ENCODE data around the gene ANKS3.

Gene ANKS3

DNA sequence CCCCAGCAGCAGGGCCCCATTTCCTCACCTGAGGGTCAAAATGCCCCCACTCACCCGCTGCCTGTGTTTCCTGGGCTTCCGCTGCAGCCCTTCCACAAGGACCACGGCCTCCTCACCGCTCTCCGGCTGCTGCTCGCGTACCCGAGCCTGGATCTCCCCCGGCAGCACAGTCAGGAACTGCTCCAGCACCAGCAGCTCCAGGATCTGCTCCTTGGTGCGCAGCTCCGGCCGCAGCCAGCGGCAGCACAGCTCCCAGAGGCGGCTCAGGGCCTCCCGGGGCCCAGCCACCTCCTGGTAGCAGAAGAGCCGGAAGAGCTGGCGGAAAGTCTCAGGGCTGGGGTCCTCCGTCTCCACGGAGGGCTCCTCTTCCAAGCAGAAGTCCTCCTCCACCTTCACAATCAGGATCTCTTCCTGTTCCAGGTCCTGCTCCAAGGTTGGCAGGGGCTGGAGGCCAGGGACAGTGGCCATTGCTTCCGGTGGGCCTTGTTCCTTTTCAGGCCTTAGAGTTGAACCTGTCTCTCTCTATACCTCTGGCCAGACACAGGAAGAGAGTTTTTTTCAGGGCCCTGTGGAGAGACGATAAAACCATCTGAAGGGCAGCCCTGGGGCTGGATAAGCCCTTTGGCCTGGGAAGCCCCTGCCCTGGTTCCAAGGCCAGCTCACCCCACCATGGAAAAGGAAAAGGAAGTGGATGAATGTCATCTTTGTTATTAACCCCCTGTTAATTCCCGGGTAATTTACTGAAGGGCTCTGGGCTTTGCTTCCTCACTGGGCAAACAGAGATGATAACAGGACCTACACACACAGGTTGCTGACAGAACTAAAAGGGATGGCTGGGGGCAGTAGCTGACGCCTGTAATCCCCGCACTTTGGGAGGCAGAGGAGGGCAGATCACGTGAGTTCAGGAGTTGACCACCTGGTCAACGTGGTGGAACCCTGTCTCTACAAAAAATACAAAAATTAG lies 31.7 kb upstream of the ANKS3 start:
- Mint-ChIP-seq H3K36me3 (peaks cover 28% of the 10 kb centered on the region), H3K4me1 (peaks cover 44% of the 10 kb centered on the region), H3K4me3 (peak overlapping the region; percentile 95), H3K27ac (peak overlapping the region; percentile 84), H3K27me3 (no peaks in the 10 kb centered on the region), H3K9me3 (no peaks in the 10 kb centered on the region)
- no peak for ATAC-seq

DNA sequence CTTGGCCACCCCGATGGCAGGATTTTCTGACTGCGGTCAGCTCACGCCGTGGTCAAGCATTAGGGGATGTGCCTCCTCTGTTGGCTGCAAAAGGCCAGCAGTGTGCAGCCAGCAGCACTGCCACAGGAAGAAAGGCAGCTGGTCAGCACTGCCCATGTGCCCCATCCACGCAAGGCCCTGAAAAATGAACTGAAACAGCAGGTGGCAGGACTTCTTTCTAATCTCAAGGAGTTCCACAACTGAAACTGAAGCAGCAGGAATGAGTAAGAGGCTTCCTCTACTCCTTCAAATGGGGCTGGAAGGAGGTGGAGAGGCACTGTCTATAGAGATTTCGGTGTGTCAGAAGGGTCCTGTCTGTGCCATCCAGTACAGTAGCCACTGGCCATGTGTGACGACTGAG lies 29.7 kb upstream of the ANKS3 start:
- Mint-ChIP-seq H3K27me3 (no peaks in the 10 kb centered on the region), H3K36me3 (peaks cover 42% of the 10 kb centered on the region), H3K9me3 (no peaks in the 10 kb centered on the region), H3K4me1 (peaks cover 43% of the 10 kb centered on the region), H3K27ac (no peak overlapping the region), H3K4me3 (no peak overlapping the region)
- no peak for ATAC-seq

DNA sequence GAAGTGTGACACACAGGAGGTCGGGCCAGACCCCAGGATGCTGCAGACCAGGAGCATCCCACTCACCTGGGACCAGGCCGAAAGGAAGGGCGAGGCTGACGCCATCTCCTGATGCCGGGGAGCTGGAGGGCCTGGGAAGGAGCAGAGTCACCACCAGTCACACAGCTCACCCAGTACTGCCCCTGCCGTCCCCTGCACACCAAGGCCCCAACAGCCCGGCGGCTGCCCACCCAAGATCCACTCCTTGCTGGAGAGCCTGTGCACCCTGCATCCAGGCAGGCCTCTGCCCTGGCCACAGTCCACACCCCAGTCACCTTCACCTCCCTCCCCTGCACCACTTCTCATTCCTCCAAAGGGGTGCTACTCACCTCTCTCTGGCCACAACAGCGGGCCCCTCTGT lies 28.1 kb upstream of the ANKS3 start:
- peaks cover 27% of the 10 kb centered on the region for H3K4me1 Mint-ChIP-seq
- H3K4me3 Mint-ChIP-seq, result no peak overlapping the region
- H3K36me3 Mint-ChIP-seq, result peaks cover 52% of the 10 kb centered on the region
- no peak overlapping the region for H3K27ac Mint-ChIP-seq
- no peaks in the 10 kb centered on the region for H3K9me3 Mint-ChIP-seq
- no peaks in the 10 kb centered on the region for H3K27me3 Mint-ChIP-seq
- no peak for ATAC-seq

DNA sequence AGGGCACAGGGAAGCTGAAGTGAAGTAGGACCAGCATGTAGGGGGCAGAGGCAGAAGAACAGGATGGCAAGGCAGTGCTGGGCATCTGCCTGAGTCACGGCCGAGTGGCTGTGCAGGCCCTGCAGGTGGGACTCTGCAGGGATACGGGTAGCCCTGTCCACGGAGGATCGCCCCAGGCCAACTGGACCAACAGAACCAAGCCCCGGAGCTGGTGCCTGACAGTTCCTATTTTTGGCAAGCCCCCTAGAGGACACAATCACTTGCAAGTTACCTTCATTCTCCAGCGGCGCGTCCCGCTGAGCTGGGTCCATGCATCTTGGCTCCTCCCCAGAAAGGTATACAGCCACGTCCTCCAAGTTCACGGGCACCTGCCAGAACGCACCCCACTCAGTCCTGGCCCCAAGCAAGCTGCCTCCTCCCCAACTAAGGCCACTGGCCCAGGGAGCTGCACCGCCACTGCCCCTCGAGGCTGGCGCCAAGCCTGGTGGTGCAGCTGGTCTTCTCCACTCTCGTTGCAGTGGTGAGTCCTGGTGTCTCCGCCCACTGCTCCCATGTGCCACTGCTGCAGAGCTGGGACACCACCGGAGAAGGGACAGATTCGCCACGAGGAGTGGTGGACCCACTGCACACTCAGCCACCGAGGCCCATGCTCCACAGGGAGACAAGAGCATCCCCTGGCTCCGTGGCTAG lies 26.3 kb upstream of the ANKS3 start:
- ATAC-seq, result no peak
- H3K36me3 Mint-ChIP-seq, result peaks cover 60% of the 10 kb centered on the region
- no peaks in the 10 kb centered on the region for H3K9me3 Mint-ChIP-seq
- no peak overlapping the region for H3K4me3 Mint-ChIP-seq
- H3K27ac Mint-ChIP-seq, result no peak overlapping the region
- H3K4me1 Mint-ChIP-seq, result peaks cover 13% of the 10 kb centered on the region
- no peaks in the 10 kb centered on the region for H3K27me3 Mint-ChIP-seq

DNA sequence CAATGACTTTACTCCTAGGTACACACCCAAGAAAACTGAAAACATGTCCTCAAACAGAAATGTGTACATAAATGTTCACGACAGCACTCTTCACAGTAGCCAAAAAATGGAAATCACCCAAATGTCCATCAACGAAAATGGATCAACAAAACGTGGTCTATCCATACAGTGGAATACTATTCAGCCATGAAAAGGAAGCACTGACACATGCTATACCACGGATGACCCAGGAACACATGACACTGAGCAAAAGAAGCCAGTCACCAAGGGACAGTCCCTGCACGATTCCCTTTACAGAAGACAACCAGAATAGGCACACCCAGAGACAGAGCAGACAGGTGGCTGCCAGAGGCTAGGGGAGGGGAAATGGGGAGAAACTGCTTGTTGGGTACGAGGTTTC lies 21.6 kb upstream of the ANKS3 start:
- Mint-ChIP-seq H3K9me3 (no peaks in the 10 kb centered on the region), H3K4me1 (peaks cover 6% of the 10 kb centered on the region), H3K4me3 (no peak overlapping the region), H3K27ac (no peak overlapping the region), H3K36me3 (peaks cover 54% of the 10 kb centered on the region), H3K27me3 (no peaks in the 10 kb centered on the region)
- ATAC-seq, result no peak

DNA sequence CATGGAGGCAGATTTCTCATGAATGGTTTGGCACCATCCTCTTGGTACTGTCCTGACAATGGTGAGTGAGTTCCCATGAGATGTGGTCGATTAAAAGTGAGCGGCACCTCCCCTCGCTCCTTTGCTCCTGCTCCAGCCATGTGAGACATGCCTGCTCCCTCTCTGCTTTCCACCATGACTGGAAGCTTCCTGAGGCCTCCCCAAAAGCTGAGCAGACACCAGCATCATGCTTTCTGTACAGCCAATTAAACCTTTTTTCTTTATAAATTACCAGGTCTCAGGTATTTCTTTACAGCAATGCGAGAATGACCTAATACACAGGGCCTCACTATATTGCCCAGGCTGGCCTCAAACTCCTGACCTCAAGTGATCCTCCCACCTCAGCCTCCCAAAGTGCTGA lies 20.8 kb upstream of the ANKS3 start:
- H3K27ac Mint-ChIP-seq, result no peak overlapping the region
- peaks cover 46% of the 10 kb centered on the region for H3K36me3 Mint-ChIP-seq
- no peaks in the 10 kb centered on the region for H3K9me3 Mint-ChIP-seq
- peaks cover 3% of the 10 kb centered on the region for H3K4me1 Mint-ChIP-seq
- H3K4me3 Mint-ChIP-seq, result no peak overlapping the region
- ATAC-seq, result no peak
- no peaks in the 10 kb centered on the region for H3K27me3 Mint-ChIP-seq

DNA sequence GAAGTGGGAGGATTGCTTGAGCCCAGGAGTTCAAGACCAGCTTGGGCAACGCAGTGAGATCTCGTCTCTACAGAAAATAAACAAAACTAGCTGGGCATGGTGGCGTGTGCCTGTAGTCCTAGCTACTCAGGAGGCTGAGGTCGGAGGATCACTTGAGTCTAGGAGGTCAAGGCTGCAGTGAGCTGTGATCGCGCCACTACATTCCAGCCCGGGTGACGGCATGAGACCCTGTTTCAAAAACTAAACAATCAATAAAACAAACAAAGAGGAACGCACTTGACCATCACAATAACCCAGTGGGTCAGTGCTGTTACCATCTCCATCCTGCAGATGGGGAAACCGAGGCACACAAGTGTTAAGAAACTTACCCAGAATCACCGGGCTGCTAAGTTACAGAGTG lies 19.2 kb upstream of the ANKS3 start:
- no peak overlapping the region for H3K4me3 Mint-ChIP-seq
- H3K4me1 Mint-ChIP-seq, result peaks cover 13% of the 10 kb centered on the region
- no peak for ATAC-seq
- H3K27me3 Mint-ChIP-seq, result no peaks in the 10 kb centered on the region
- peaks cover 35% of the 10 kb centered on the region for H3K36me3 Mint-ChIP-seq
- no peak overlapping the region for H3K27ac Mint-ChIP-seq
- H3K9me3 Mint-ChIP-seq, result no peaks in the 10 kb centered on the region

DNA sequence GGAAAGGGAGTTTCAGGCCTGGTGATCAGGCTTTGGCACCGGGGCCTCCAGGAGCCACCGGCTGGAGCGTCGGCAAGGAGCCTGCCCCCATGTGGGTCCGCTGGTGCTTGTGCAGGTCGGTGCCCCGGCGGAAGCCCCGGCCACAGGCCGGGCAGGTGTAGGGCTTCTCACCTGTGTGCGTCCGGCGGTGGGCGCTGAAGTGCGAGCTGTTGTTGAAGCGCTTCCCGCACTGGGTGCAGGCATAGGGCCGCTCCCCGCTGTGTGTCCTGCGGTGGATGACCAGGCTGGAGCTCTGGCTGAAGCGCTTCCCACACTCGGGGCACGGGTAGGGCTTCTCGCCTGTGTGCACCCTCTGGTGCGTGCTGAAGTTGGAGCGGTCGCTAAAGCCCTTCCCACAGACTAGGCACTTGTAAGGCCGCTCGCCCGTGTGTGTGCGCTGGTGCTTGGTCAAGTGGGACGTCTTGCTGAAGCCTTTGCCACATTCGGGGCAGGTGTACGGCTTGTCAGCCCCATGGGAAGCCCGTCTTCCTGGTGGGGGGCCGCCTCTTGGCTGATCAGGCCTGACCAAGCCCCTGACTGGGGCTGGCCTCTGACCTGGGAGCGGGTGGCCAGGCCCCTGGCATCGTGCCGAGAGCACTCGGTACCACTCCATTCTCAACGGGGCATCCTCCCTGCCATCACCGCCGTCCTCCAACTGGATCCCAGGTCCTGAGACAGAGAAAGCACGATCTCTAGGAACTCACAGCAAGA lies 18.5 kb upstream of the ANKS3 start:
- no peaks in the 10 kb centered on the region for H3K9me3 Mint-ChIP-seq
- no peak overlapping the region for H3K27ac Mint-ChIP-seq
- ATAC-seq, result no peak
- no peaks in the 10 kb centered on the region for H3K27me3 Mint-ChIP-seq
- no peak overlapping the region for H3K4me3 Mint-ChIP-seq
- H3K4me1 Mint-ChIP-seq, result peaks cover 20% of the 10 kb centered on the region
- peaks cover 31% of the 10 kb centered on the region for H3K36me3 Mint-ChIP-seq

DNA sequence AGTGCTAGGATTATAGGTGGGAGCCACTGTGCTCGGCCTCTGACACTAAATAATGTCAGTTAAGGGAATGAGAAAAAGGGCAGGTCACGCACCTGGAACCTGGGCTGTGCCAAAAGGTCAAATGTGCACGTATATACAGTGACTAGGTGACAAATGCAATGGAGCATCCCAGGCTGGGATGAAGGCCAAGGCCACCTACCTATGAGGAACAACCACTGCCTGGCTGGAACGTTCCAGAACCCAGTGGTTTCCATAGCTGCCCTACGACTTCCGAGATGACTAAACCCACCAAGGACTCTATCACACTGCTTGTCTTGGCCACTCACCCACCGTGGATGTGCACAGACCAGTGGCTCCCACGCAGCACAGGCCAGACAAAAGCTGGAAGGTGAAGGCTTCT lies 16.8 kb upstream of the ANKS3 start:
- Mint-ChIP-seq H3K27ac (no peak overlapping the region), H3K27me3 (no peaks in the 10 kb centered on the region), H3K9me3 (no peaks in the 10 kb centered on the region), H3K4me1 (peaks cover 28% of the 10 kb centered on the region), H3K36me3 (peaks cover 28% of the 10 kb centered on the region), H3K4me3 (no peak overlapping the region)
- no peak for ATAC-seq

DNA sequence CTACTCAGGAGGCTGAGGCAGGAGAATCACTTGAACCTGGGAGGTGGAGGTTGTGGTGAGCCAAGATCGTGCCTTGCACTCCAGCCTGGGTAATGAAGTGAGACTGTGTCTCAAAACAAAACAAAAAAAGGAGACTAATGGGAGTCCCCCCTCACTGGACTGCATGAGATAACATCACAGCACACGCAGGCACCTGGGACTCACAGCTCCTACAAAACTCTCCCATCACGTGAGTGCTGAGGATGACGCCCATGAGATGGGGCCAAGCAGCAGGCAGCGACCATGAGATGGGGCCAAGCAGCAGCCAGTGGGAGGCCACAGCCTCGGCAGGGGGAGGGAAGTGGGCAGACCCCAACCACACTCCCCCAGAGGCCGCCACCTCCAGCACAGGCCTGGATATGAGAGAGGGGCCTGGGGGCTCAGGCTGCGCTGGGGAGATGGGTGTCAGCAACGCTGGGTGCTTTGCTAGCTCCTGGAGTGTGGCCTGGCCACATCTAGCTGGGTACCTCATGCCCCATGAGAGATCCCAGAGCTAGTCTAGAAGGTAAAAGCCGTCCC lies 15.7 kb upstream of the ANKS3 start:
- Mint-ChIP-seq H3K4me1 (peaks cover 28% of the 10 kb centered on the region), H3K4me3 (no peak overlapping the region), H3K36me3 (peaks cover 17% of the 10 kb centered on the region), H3K9me3 (no peaks in the 10 kb centered on the region), H3K27me3 (no peaks in the 10 kb centered on the region), H3K27ac (no peak overlapping the region)
- ATAC-seq, result peak; percentile 31

DNA sequence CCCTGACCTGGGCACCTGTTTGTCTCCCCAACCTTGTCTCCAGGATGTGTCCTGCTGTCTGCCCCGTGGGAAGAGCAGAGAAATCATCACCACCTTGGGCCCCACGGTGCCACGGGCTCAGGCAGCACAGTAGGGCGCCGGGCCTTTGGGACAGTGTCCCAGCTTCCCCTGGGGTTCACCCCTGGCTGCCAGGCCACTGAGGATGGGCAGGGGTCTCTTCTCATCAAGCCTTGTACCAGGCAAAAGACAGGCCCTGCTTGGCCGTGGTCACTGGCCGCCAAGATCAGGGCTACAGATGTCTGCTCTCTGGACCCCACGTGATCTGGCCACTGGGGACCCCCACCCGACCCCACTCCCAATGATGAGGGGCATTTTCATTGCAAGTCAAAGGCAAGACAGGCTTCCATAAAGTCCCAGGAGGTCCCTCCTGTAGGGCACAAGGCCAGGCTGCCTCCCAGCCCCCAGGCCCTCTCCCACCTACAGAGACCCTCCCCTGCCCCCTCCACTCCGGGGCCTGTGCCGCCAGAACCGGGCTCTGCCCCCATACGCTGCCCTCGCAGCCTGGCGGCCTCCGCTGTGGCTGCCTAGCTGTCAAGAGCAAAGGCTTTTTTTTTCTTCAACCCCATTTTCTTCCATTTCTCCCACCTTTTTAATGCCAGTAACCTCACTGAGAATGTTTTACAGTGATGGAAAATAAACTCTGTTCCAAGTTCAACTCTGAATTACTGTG lies 14.8 kb upstream of the ANKS3 start:
- H3K9me3 Mint-ChIP-seq, result no peaks in the 10 kb centered on the region
- peaks cover 28% of the 10 kb centered on the region for H3K4me1 Mint-ChIP-seq
- no peak overlapping the region for H3K4me3 Mint-ChIP-seq
- peaks cover 16% of the 10 kb centered on the region for H3K36me3 Mint-ChIP-seq
- no peaks in the 10 kb centered on the region for H3K27me3 Mint-ChIP-seq
- no peak overlapping the region for H3K27ac Mint-ChIP-seq
- ATAC-seq, result no peak

DNA sequence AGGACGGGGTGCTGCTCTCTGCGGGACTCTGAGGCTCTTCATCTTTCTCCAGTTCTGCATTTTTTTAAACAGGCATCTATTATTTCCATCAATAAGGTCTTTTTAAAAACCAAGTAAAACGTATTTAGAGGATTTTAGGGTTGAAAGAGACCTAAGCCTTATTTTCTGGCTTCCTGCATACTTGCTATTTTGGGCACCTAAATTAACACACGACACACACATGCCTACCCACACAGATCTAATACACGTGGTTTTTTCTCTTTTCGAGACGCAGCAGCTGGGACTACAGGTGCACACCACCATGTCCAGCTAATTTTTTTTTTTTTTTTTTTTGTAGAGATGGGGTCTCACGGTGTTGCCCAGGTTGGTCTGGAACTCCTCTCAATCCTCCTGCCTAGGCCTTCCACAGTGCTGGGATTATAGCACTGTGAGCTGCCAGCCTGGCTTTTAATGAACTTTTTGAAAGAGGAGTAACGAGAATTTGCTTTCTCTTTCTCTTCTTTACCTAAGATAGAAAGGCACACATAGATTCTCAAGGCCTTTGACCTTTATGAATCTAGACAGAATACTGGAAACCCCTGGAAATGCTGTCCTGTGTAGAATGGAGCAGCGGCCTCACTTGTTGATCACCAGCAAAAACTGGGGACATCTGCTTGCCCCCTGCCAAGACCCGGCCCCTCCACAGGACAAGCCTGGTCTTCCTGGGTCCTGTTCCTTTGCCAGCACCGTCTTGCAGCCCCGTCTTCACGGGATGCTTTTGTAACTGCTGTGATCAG lies 14.0 kb upstream of the ANKS3 start:
- H3K36me3 Mint-ChIP-seq, result peaks cover 12% of the 10 kb centered on the region

DNA sequence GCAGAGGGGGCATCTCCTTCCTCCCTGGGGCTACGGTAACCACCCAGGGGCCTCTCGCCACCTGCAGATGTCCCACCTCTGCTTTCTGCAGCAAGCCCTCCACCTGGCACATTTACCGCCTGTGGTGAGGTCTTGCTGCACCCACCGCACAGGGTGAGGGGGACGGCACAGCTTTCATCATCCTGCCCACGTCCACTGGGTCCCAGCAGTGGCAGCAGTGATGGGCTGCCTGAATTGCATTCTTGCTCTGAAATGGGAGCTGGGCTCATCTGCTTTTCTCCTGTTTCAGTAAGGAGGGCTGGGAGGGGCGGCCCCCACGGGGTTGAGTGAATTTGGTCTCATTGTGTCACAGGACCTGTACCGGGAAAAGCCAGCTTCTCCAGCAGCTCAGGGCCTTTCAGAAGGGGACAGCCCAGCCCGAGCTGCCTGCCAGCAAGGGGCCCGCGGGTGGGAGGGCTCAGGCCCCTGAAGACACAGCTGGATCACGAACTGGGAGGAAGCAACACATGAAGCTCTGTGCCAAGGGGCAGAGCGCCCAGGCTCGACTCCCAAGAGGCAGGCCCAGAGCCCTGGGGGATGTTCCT lies 13.0 kb upstream of the ANKS3 start:
- ATAC-seq, result no peak

More for the DNA sequence above, 14.0 kb upstream of the ANKS3 start:
- Mint-ChIP-seq H3K27ac (peak overlapping the region; percentile 67), H3K4me1 (peaks cover 33% of the 10 kb centered on the region), H3K27me3 (peaks cover 7% of the 10 kb centered on the region), H3K4me3 (peak overlapping the region; percentile 15), H3K9me3 (no peaks in the 10 kb centered on the region)
- no peak for ATAC-seq

DNA sequence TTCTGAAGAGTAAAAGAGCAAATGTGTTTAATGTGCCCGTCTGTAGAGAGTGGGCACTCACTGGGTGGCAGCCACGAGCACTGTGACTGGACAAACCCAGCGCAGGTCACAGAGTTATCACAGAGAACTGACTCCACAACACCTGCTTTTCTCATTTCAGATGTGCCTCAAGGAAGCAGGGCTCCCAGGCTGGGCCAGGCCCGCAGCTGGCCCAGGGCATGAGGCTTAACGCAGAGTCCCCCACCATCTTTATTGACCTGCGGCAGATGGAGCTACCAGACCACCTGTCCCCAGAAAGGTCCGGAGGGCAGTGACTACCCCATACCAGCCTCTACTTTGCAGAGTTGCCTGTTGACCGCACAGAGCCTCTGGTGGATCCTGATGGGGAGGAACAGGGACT lies 12.1 kb upstream of the ANKS3 start:
- Mint-ChIP-seq H3K4me3 (no peak overlapping the region), H3K4me1 (peaks cover 36% of the 10 kb centered on the region)
- ATAC-seq, result no peak

More for the DNA sequence above, 13.0 kb upstream of the ANKS3 start:
- Mint-ChIP-seq H3K27ac (peak overlapping the region; percentile 67), H3K27me3 (peaks cover 10% of the 10 kb centered on the region), H3K9me3 (no peaks in the 10 kb centered on the region), H3K4me1 (peaks cover 36% of the 10 kb centered on the region), H3K4me3 (no peak overlapping the region), H3K36me3 (peaks cover 9% of the 10 kb centered on the region)

More for the DNA sequence above, 12.1 kb upstream of the ANKS3 start:
- Mint-ChIP-seq H3K27me3 (peaks cover 10% of the 10 kb centered on the region), H3K9me3 (no peaks in the 10 kb centered on the region), H3K27ac (no peak overlapping the region), H3K36me3 (peaks cover 3% of the 10 kb centered on the region)

Data from stimulated activated memory B cell treated with anti-CD40 and anti-IgM and Interleukin-4, amounts not matched to agents 10 μg/mL and 1 μg/mL and 100 μg/mL, for 72 hours (primary cell).